Upper lobe of left lung (tissue), 6 donors: ENCODE data around the gene PRLH. TPM values are rescaled to one million over a fixed set of nuclear protein-coding genes. Genes with fewer than 3 reads are reported as not detected.
A peak's percentile ranks its signal among the peaks of the same experiment; 100 is the strongest.

ENCODE experiments used
- ATAC-seq, 2 donors: fragments of 200-7000 bp; cut with Tn5 transposase; one replicate each; pipeline ENCODE4 v1.9.1; 2022; ENCODE audit warnings: mild to moderate bottlenecking in 2 of 2, moderate library complexity in 2 of 2; ENCODE audit not compliant: low FRiP score in 2 of 2
- DNase-seq, 2 donors: peaks; one replicate each; pipeline ENCODE4 v3.0.0-alpha.2; 2019 to 2020
- H3K27ac ChIP-seq, 4 donors: fragments of 200-600 bp; sonication (generic); one replicate each; pipeline ENCODE4 v1.5.1; 2016 to 2019
- H3K27me3 ChIP-seq, 4 donors: fragments of 200-600 bp; sonication (generic); one replicate each; pipeline ENCODE4 v1.5.1; 2017 to 2019
- H3K36me3 ChIP-seq, 4 donors: fragments of 200-600 bp; sonication (generic); one replicate each; pipeline ENCODE4 v1.5.1; 2016 to 2019
- H3K4me1 ChIP-seq, 4 donors: fragments of 200-600 bp; sonication (generic); one replicate each; pipeline ENCODE4 v1.5.1; 2018 to 2019
- H3K4me3 ChIP-seq, 4 donors: fragments of 200-600 bp; sonication (generic); one replicate each; pipeline ENCODE4 v1.5.1; 2017 to 2019; ENCODE audit warnings: mild to moderate bottlenecking in 2 of 4, moderate library complexity in 1 of 4
- H3K9me3 ChIP-seq, 4 donors: fragments of 200-600 bp; sonication (generic); one replicate each; pipeline ENCODE4 v1.5.1; 2018 to 2019
- CTCF ChIP-seq, 6 experiments: fragments of 450-650 bp in 4 of 6; fragments of 200-600 bp in 2 of 6; sonication (generic) in 2 of 6; IDR thresholded peaks; one replicate each; pipeline ENCODE4 v1.5.1; 2016 to 2019; ENCODE audit warnings: antibody characterized with exemption in 6 of 6
- EP300 ChIP-seq, 4 donors: sonication (generic); formaldehyde crosslinking; IDR thresholded peaks; one replicate each; pipeline ENCODE4 v1.5.1; 2017; ENCODE audit warnings: antibody characterized with exemption in 4 of 4, control low read depth in 2 of 4
- POLR2A ChIP-seq, 4 donors: fragments of 450-650 bp; IDR thresholded peaks; one replicate each; pipeline ENCODE4 v1.5.1; 2016 to 2017; ENCODE audit warnings: antibody characterized with exemption in 4 of 4, mild to moderate bottlenecking in 2 of 4
- POLR2AphosphoS5 ChIP-seq, 2 donors: sonication (generic); formaldehyde crosslinking; IDR thresholded peaks; one replicate each; pipeline ENCODE4 v1.5.1; 2017; ENCODE audit warnings: antibody characterized with exemption in 2 of 2
- WGBS, 2 donors: methylation state at CpG; one replicate each; pipeline ENCODE4 v1.1.5; 2017 to 2018; 5-methylcytosine and 5-hydroxymethylcytosine counted together
- total RNA-seq, 6 donors: library from RNA; depleted of rRNA in 4 of 6; stranded (reverse); fragments of >200 nt in 4 of 6; gene quantifications; one replicate each; pipeline versions ENCODE4 v1.1.0 to v1.2.1, GENCODE V29; 2016 to 2021
- donor health status: DM: no; HTN: no; CAD: no; lungs with moderate emphysema.
- donor health status: DM: no; HTN: yes; CAD: no; lungs with severe emphysema.

The PRLH gene
- total RNA-seq, 6 donors from 2014 or later = not detected

DNA sequence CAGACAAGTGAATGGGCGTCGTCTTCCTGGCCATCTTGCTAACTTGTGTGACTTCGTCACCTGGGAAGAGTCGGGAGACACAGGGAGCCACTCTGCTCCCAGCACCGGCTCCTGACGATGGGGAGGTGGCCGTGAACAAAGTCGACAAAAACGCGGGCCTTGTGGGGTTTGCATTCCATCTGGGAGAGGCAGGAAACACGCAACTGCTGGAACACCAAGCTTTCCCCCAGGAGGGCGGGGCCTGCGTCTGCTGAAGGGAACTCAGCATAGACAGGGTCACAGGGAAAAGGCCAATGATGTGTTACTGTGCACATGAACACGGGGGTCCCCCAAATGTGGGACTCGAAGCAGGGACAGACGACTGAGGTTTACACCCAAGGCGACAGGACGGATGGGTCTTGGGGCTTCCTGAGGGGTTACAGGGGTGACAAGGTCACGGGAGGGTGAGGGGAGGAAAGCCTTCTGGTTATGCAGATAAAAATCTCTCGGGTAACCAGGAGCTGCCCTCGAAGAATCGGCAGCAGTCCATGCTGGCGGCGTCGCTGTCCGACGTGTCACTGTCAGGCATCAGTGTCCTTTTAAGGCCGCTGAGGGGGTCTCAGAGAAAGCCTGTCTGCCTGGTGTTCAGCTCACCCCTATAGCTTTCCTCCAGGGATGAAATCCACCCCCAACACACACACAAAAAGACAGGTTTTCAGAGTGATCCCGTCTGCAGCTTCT lies 28.2 kb upstream of the PRLH start:
- Histone ChIP-seq H3K27me3 (no peaks in the 10 kb centered on the region), H3K27ac (no peak overlapping the region), H3K4me3 (no peak overlapping the region), H3K9me3 (no peaks in the 10 kb centered on the region), H3K4me1 (peaks cover 6 to 16% (median 8%) of the 10 kb centered on the region in 4 donors), H3K36me3 (peaks cover 3 to 19% (median 12%) of the 10 kb centered on the region in 4 donors)
- ATAC-seq (no peak), DNase-seq (no peak)
- TF ChIP-seq EP300 (IDR thresholded peaks at IDR 0.05) (no peak), CTCF (IDR thresholded peaks at IDR 0.05) (no peak), POLR2AphosphoS5 (IDR thresholded peaks at IDR 0.05) (no peak), POLR2A (IDR thresholded peaks at IDR 0.05) (no peak)
- WGBS, 2 donors = 79 to 80% methylated on average over 29 of the region's 29 CpGs

DNA sequence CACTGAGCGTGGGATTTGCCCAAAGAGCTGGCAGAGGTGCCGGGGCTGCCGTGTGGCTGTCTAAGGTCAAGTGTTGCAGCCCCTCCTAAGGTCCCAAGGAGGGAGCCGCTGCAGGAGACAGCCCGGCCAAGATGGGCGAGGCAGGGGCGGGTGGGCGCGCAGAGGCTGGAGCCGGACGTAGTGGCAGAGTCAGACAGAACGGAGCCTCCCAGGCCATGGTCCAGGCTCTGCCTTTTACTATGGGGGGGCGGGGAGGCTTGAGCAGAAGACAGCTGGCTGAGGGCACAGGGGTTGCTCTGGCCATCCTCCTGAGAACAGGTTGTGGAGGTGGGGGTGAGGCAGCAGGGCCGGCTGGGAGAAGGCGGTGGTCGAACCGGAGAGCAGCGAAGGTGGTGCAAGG lies 27.5 kb upstream of the PRLH start:
- Histone ChIP-seq H3K9me3 (no peaks in the 10 kb centered on the region), H3K27me3 (no peaks in the 10 kb centered on the region), H3K27ac (no peak overlapping the region), H3K4me3 (no peak overlapping the region), H3K4me1 (peaks cover 6 to 16% (median 8%) of the 10 kb centered on the region in 4 donors), H3K36me3 (peaks cover 3 to 19% (median 12%) of the 10 kb centered on the region in 4 donors)
- ATAC-seq (no peak), DNase-seq (peak in 1 of 2 donors; percentile 71)
- 89 to 95% methylated on average over 18 of the region's 18 CpGs for WGBS, 2 donors
- TF ChIP-seq POLR2A (IDR thresholded peaks at IDR 0.05) = no peak
- no peak for TF ChIP-seq POLR2AphosphoS5 (IDR thresholded peaks at IDR 0.05)

GRCh38 chr2:237539681-237540080 lies 26.7 kb upstream of the PRLH start:
- WGBS, 2 donors = 61 to 67% methylated on average over 4 to 6 of the region's 6 CpGs
- Histone ChIP-seq H3K4me3 (no peak overlapping the region), H3K36me3 (peaks cover 1 to 17% (median 9%) of the 10 kb centered on the region in 4 donors), H3K27me3 (no peaks in the 10 kb centered on the region), H3K27ac (peak overlapping the region in 1 of 4 donors; percentile 61), H3K9me3 (no peaks in the 10 kb centered on the region), H3K4me1 (peaks cover 6 to 16% (median 8%) of the 10 kb centered on the region in 4 donors)
- TF ChIP-seq CTCF (IDR thresholded peaks at IDR 0.05) (no peak), EP300 (IDR thresholded peaks at IDR 0.05) (no peak), POLR2AphosphoS5 (IDR thresholded peaks at IDR 0.05) (no peak), POLR2A (IDR thresholded peaks at IDR 0.05) (no peak)
- DNase-seq = no peak
- no peak for ATAC-seq

- DNase-seq = no peak
- Histone ChIP-seq H3K4me1 (peaks cover 6 to 16% (median 8%) of the 10 kb centered on the region in 4 donors), H3K36me3 (peaks cover 0 to 15% (median 9%) of the 10 kb centered on the region in 4 donors), H3K27me3 (no peaks in the 10 kb centered on the region), H3K9me3 (no peaks in the 10 kb centered on the region), H3K27ac (peak overlapping the region in 2 of 4 donors; percentile 40 to 61), H3K4me3 (no peak overlapping the region)
- peak; percentile 9 to 24 for ATAC-seq
- WGBS, 2 donors = 87 to 93% methylated on average over 10 to 13 of the region's 13 CpGs
- no peak for TF ChIP-seq EP300 (IDR thresholded peaks at IDR 0.05)
- no peak for TF ChIP-seq POLR2AphosphoS5 (IDR thresholded peaks at IDR 0.05)
- no peak for TF ChIP-seq POLR2A (IDR thresholded peaks at IDR 0.05)
- TF ChIP-seq CTCF (IDR thresholded peaks at IDR 0.05) = no peak
These were observed 26.1 kb upstream of the PRLH start for GRCh38 chr2:237540223-237540775.

DNA sequence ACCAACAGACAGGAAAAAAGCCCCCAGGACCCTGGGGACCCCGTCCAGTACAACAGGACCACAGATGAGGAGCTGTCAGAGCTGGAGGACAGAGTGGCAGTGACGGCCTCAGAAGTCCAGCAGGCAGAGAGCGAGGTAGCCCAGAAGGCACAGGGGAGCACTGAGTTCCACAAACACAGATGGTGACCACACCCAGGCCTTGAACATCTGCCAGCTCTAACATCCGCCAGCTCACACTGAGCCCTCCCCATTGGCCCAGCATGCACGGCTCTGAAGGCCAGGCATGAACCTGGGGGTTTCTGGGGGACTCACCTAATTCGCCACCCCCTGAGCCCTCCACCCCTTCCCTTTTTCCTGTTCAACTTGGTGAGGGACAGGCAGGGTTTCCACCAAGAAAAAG lies 25.6 kb upstream of the PRLH start:
- Histone ChIP-seq H3K27ac (peak overlapping the region in 2 of 4 donors; percentile 40 to 61), H3K27me3 (no peaks in the 10 kb centered on the region), H3K4me1 (peaks cover 6 to 16% (median 8%) of the 10 kb centered on the region in 4 donors), H3K4me3 (no peak overlapping the region), H3K36me3 (peaks cover 0 to 15% (median 9%) of the 10 kb centered on the region in 4 donors), H3K9me3 (no peaks in the 10 kb centered on the region)
- WGBS, 2 donors = 25 to 43% methylated on average over 3 to 6 of the region's 6 CpGs
- no peak for TF ChIP-seq POLR2A (IDR thresholded peaks at IDR 0.05)
- TF ChIP-seq POLR2AphosphoS5 (IDR thresholded peaks at IDR 0.05) = no peak
- peak in 1 of 2 donors; percentile 46 for DNase-seq
- peak; percentile 4 to 83 for ATAC-seq
